ENCODE measurements around the gene TEAD1. TPM values are rescaled to one million over a fixed set of nuclear protein-coding genes. Genes with fewer than 3 reads are reported as not detected.

Gene TEAD1
- total and polyA plus RNA-seq, 9 of the 15 experiments (the other 6 are each of a cell fraction or from before 2014, with no cell fraction given) = 1.7 to 17.7 (median 10.8) TPM

DNA sequence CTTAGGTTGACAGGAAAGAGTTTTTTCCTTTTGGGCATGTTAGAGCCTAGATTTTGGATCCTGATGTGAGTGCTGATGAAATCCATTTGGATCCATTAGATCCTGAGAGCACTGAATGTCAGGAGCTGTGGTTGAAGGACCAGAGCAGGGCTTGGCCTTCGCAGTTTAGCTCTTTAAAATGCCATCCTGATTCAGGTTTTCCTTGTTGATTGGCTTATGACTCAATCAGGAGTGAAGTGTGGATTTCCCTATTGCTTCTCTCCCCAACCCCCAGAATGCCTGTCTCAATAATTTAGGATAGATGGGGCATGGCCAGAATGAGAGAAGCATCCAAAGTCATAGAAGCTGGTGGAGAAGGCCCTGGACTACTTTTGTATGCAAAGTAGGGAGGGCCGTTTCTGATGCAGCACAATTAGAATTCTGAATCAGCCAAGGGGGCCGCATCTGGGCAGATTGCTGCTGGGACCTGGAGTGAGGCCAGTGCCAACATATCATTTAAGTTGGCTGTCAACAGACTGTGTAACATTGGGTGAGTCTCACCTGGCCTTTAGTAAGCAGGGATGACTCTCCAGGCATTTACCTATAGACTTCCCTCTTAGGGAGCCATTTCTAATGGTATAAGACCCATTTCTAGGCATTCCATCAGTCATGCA lies 80.5 kb downstream of the TEAD1 start:
- Histone ChIP-seq H2AFZ (ENCODE audit: low read depth, low read length) (no peak overlapping the region), H3K4me3 (no peak overlapping the region), H3K4me1 (replicated peaks in 1 of 2; ENCODE audit: control insufficient read depth in 2 of 2, insufficient read depth in 2 of 2, low read length in 2 of 2) (0 out of 5 replicates have a peak, but pooled peaks cover 0 to 3% of the 10 kb centered on the region in 2 experiments), H3K79me2 (ENCODE audit: control insufficient read depth, insufficient read depth, low read length) (peaks cover 3% of the 10 kb centered on the region; the same call in 2 of the 3 replicates), H3K9me1 (ENCODE audit: control insufficient read depth, insufficient read depth, low read length) (no peaks in the 10 kb centered on the region), H3K9ac (ENCODE audit: insufficient read depth in 1 of 2, low read depth in 2 of 2, low read length in 2 of 2) (no peak overlapping the region), H4K20me1 (replicated peaks; ENCODE audit: control insufficient read depth, insufficient read depth, low read length) (no peaks in the 10 kb centered on the region), H3K9me3 (replicated peaks; ENCODE audit: control insufficient read depth, insufficient read depth, low read depth, low read length) (no peaks in the 10 kb centered on the region), H3K36me3 (ENCODE audit: control insufficient read depth, insufficient read depth, low read length) (no peaks in the 10 kb centered on the region), H3K4me2 (ENCODE audit: insufficient read depth, low read length) (no peak overlapping the region), H3K27me3 (ENCODE audit: control insufficient read depth in 2 of 2, insufficient read depth in 2 of 2, low read length in 2 of 2) (no peaks in the 10 kb centered on the region), H3K27ac (ENCODE audit: extremely low read depth, low read depth, low read length) (no peak overlapping the region)
- TF ChIP-seq ZNF277 (CRISPR knock-in tag; IDR thresholded peaks at IDR 0.05; ENCODE audit: borderline replicate concordance) (no peak), ZBTB12 (CRISPR knock-in tag; IDR thresholded peaks at IDR 0.05) (no peak), ZNF436 (CRISPR knock-in tag; IDR thresholded peaks at IDR 0.05) (no peak), ILK (tag; IDR thresholded peaks at IDR 0.05; ENCODE audit: borderline replicate concordance, low read depth) (no peak), ZNF561 (CRISPR knock-in tag; conservative IDR thresholded peaks at IDR 0.05) (no peak), MEF2A (IDR thresholded peaks at IDR 0.05; ENCODE audit: control insufficient read depth, low read depth, low read length) (no peak), DPF2 (IDR thresholded peaks at IDR 0.05) (no peak), MLLT1 (IDR thresholded peaks at IDR 0.05) (no peak), JUND (IDR thresholded peaks at IDR 0.05; ENCODE audit: borderline replicate concordance, low read depth, low read length) (no peak), JUND (tag; IDR thresholded peaks at IDR 0.05; ENCODE audit: borderline replicate concordance, low read depth, low read length) (no peak), FOXJ2 (tag; IDR thresholded peaks at IDR 0.05) (no peak)
- TF ChIP-seq, protein P1, sequence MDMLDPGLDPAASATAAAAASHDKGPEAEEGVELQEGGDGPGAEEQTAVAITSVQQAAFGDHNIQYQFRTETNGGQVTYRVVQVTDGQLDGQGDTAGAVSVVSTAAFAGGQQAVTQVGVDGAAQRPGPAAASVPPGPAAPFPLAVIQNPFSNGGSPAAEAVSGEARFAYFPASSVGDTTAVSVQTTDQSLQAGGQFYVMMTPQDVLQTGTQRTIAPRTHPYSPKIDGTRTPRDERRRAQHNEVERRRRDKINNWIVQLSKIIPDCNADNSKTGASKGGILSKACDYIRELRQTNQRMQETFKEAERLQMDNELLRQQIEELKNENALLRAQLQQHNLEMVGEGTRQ (CRISPR knock-in tag; IDR thresholded peaks at IDR 0.05) = no peak
- TF ChIP-seq, protein P2, sequence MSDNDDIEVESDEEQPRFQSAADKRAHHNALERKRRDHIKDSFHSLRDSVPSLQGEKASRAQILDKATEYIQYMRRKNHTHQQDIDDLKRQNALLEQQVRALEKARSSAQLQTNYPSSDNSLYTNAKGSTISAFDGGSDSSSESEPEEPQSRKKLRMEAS (CRISPR knock-in tag; IDR thresholded peaks at IDR 0.05) = no peak
- FAIRE-seq = no peak
- intact Hi-C loops (cut with micrococcal nuclease) (no loop called here), in situ Hi-C loops (cut with MboI) (no loop called here)
- no peak for DNase-seq (ENCODE audit: extremely low read depth in 1 of 4, low spot score in 3 of 4)
- ATAC-seq = no peak
- BruUV-seq (replicated peaks) = no TSS peak
- ChIA-PET CTCF (ENCODE audit: low intra/inter-chr PET ratio) (interaction anchor here (0.7 kb wide), 1 partner anchor 1554 kb away, joined by 3 read pairs; no protein-coding TSS in a partner anchor), POLR2A (interaction anchor here (2.9 kb wide), 1 partner anchor 9 kb away, joined by 11 read pairs; no protein-coding TSS in a partner anchor)
- WGBS (ENCODE audit: insufficient coverage, low coverage, missing lambda C conversion rate) = 55% methylated on average over 3 of the region's 3 CpGs
